DMS 273 treated with DMSO at 0.1 percent for 48 hours (cell line): ENCODE data around the gene KRT80.

Experiments used
- DNase-seq: peaks from one replicate; lab custom pipeline; 2025; lab: John Stamatoyannopoulos, UW

Gene KRT80

DNA sequence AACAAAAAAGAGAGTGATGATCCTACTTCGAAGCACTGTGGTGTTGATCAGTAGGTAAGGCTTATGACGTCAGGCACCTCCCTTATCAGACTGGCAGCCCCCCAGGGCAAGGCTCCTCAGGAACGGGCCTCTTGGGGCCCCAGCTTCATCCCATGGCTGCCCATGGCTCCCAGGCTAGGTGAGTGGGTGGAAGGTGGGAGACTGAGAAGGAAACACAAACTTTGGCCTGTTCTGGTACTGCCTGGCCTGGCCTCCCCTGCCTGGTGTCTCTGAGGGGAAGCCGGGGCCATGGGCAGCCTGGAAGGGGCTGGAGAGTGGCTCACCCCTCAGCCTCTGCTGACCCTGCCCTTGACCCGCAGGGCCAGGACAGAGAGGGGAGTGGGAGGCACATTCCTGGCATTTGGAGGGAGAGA, 38.9 kb downstream of the KRT80 start:
- no peak for DNase-seq

DNA sequence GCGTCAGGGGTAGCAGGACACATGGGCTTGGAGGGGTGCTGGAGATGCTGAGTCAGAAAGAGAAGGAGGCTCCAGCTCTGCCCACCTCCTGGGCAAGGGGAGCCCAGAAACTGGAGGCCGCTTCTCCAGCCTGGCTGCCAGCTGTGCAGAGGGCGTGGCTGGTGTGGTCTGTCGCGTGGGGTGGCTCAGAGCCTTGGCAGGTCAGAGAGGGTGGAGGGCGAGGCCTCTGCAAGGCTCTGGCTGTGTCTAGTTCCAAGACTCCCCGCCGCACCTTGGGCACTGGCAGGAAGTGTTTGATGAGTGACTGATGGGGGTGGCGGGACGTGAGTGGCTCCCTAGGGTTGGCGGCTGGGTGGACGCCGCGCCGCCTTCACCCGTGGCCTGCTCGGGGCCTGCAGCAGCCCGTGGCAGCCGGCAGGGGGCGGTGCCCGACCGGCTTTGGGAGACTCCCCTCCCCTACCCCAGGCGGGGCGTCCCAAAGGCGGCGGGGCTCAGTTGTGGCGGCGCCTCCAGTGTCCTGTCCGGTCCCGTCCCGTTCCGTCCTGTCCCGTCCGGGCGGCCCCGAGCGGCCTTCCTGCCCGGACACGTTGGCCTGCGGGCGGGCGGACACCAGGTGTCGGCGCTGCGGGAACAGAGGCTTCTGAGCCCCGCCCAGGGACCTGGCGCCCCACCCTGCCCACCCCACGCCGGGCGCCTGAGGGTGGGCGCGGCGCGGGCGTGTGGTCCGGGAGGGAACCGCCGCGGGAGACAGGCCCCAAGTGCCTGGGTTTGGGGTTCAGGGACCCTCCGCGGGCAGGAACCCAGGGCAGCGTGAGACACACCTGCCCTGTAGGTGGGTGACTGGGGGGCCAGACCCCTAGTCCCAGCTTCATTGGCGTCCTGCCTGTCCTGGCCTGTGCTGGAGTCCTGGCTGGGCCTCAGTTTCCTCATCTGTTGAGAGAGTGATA, 39.7 kb downstream of the KRT80 start:
- no peak for DNase-seq

- DNase-seq: no peak
Observed at GRCh38 chr12:52151153-52151836, 40.5 kb downstream of the KRT80 start.

DNA sequence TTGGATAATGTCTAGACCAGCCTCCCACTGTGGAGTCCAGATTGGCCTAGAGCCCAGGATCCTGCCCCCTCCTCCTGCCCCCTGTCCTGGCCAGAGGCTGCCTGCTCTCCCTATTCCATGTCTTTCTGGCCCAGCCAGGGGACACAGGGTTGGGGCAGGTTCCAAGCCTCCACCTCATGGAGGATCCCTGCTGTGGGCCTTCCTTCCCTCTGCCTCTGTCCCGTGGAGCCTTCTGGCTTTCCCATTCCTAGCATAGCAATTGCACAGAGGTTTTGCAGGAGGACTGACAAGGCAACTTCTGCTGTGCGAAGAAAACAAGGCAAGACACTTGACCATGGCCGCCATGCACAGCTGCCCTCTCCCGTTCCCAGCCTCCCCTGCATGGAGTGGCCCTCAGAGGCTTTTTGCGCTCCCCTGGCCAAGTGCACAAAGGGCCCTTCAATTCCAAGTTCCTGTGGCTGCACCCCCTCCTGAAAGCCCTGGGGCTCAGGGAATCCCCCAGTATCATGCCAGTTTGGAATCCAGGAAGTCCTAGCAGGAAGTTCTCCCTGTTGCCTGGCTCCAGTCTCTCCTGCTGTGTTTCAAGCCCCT, 42.1 kb downstream of the KRT80 start:
- no peak for DNase-seq

GRCh38 chr12:52149182-52149641, 42.6 kb downstream of the KRT80 start:
- no peak for DNase-seq

DNA sequence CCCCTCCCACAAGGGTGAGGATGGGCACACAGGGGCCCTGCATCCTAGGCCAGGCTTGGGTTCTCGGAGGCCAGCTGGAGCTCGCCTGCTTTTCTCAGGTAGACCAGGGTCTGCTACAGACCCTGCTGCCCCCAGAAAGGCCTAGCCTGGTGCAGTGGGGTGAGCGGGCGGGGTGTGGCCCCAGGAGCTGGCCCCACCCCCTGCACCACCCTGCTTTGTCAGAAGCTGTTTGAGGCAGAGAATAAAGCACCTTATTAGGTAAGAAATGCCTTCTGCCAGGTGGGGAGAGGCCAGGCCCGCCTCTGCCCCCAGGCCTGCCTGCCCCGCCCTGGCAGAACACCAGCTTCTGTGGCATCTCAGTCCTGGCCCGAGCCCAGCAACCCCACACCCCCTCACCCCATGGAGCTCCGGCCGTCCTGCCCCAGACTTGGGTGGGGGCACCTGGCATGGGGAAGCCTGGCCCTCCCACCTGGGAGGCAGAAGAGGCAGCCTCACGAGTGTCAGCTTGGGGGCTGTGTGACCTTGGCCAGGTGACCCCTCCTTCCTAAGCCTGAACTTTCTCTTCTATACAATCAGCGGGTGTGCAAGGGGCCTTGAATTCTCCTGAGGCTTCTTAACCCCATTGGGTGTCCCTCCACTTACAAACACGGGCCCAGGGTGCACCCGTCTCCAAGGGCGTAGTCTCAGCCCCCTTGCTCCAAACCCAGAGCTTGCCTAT, 43.2 kb downstream of the KRT80 start:
- no peak for DNase-seq

DNA sequence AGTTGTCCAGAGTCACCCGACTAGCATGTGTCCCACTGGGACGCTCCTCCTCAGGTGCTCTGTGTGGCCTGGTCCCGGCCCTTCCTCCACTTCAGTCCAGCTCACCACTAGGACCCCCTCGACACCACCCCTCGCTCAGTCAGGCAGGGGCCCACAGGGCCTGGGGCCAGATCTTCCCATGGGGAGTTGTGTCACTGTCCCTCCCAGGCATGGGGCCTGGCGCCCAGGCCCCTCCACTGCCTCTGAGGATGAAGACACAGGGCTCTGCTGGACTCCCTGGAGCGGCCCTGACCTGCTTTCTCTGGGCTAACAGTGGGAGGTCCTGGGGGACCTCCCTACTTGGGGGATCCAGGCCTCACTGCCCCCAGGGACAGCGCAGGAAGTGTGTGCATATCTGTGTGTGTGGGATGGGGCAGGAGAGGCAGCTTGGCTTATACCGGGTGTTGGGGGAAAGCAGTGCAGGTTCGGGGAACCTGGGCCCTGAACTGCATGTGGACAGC, 43.8 kb downstream of the KRT80 start:
- no peak for DNase-seq

GRCh38 chr12:52147367-52147963, 44.3 kb downstream of the KRT80 start:
- no peak for DNase-seq

- DNase-seq: no peak
Observed at GRCh38 chr12:52146822-52147366, 44.9 kb downstream of the KRT80 start.

DNA sequence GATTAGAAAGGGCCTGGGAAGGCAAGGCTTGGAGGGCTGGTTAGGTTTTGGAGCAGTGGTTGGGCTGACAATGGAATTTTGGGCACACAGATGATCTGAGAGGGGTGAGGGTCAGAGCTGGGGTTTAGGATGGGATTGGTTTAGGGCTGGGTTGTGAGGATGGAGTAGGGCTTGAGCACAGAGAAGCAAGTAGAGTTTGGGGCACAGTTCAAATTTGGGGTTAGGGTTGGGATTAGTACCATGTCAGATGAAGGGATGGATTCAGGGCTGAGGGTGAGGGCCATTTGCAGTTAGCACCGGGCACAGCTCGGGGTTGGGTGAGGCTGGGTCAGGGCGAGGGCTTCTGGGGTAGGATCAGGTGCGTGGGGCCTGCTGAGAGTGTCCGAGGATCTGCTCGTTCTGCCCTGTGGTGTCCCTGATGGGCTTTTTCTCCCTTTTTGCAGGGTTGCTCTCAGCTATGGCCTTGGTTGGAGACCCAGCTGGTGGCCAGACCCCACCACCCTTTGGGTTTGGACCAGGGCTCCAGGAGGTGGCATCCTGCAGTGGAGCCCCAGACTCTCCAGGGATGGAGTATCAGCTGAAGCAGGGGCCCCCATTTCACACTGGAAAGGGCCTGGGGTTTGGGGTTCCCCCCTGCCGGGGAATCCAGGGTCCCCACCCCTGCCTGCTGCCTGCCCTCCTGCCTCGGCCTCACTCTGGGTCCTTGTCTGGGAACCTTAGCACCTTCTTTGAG, 45.6 kb downstream of the KRT80 start:
- no peak for DNase-seq

DNA sequence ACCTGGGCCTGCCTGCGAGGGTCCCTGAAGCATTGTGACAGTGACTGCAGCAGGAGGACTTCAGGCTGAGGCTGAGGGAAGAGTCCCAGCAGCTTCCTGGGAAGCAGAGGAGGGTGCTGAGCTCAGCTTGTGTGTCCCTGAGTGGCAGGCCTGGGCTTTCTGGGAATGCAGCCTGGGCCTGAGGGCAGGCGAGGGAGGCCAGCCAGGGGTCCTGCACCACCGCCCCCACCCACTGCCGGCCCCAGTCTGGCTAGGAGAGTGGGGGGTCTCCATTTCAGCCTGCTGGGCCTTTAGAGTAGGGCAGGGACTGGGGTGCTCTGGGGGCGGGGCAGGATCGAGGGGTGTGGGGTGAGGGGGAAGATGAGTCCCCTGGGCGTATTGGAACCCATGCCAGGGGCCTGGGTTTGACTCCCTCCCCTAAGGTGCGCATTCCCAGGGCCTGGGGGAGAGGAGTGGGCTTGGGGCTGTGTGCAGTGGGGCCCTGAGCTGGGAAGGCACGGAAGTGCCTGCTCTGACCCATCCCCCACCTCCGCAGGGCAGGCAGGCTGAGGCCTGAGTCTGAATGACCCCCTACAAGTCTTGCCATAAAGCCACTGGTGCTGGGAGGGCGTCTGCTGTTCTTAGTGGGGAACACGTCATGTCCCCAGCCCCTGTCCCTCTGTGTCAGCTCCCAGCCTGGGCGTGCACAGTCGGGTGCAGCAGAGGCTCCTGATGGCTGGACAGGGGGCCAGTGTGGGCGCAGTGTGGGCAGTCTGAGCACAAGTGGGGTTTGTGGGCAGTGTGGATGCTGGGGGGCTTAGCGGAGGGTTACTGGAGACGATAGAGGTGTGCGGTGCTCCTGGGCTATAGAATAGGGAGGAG, 46.4 kb downstream of the KRT80 start:
- no peak for DNase-seq

DNA sequence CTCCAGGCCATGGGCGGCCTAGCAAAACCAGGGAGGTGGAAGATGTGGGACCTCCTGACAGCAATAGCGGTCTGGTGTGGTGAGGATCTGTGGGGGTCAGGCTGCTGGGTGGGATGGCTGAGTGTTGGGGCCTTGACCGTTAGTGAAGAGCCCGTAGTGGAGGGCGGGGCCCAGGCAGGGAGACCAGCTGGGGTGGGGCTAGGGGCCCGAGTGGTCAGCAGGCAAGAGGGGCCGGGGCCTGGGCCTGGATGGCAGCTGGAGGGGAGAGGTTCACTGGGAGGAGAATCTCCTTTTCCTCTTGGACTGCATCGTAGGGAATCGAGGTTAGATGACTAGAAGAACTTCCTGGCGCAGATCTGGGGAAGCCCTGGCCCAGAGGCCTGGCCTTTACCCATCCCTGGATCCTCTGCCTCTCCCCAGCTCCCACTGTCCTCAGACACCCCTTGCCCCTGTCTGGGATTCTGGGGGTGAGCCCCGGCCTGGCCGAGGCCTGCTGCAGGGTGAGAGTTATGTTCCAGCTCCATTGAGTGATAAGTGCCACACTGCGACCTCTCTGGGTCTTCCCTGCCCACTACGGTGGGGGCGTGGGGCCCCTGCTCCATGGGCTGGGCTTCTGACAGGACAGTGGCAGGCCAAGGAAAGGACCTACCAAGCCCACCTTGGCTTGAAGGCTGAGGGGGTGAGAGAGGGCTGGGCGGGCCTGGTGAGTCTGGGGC, 47.1 kb downstream of the KRT80 start:
- no peak for DNase-seq

GRCh38 chr12:52142431-52142830, 49.4 kb downstream of the KRT80 start:
- no peak for DNase-seq

- no peak for DNase-seq
Observed at GRCh38 chr12:52141875-52142274, 49.9 kb downstream of the KRT80 start.

DNA sequence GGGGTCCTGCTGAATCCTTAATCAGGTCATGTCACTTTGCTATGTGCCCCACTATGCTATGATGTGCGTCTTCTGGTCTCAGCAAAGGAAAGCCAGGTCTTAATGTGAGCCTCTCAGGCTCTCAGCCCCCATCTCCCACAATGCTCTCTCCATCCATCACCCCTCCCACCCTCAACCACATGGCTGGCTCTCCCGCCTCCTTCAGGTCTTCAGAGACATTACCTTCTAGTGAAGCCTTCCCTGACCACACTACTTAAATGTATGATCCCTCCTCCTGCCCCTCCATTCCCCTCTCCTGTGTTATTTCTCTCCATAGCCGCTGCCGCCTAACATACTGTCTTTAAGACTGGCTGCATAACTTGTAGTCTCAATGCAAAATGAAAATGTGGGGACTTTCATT, 50.5 kb downstream of the KRT80 start:
- DNase-seq: no peak

DNA sequence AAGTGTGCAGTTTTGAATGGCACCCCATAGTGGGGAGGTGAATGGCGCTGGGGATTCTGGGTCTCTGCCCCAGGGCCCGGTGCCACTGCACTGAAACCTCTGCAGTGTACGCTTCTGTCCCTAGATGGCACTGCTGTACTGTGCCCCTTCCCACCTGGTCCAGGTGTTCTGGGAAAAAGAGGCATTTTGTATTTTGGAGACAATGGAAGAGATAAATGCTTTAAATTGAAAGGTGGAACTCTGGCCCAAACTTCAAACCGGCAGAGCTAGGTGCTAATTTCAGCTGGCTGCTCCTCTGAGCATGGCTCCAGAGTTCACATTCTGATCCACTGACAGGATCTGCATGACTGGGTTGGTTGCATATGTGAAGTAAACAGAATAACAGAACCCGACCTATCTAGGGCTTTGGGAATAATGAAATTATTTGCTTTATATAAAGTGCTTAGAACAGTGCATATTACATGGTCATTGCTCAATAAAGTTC, 52.2 kb downstream of the KRT80 start:
- DNase-seq: no peak

GRCh38 chr12:52139147-52139546, 52.7 kb downstream of the KRT80 start:
- DNase-seq: no peak

DNA sequence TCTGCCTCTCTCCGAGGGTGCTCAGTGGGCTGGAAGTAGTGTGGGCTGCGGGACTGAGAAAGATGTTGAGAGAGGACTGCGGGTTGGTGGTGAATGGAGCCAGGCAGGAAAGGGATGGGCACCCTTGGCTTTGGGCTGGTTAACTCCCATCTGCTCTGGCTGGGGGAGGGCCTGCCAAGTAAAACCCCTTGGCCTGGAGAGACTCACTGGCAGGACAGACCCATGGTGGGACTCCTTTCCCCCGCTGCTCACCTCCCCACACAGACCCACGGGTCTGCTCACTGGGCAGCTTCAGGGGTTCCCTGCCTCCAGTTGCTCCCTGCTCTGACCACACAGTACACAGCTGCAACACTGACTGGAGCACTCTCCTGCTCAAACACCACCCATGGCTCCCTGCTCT, 54.1 kb downstream of the KRT80 start:
- no peak for DNase-seq

DNA sequence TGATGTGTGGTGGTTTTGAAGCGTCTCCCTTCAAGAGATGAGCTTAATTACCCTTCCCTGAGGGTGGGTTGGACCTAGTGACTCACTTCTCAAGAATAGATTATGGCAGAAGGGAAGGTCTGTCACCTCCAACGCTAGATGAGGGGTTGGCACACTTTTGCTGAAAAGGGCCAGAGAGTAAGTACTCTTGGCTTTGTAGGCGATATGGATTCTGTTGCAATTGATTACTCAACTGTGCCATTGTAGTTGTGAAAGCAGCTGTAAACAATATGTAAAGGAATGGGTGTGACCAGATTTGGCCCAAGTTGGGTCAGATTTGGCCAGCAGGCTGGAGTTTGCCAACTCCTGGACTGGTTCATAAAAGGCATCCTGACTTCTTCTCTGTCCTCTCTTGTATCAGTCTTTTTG, 59.1 kb downstream of the KRT80 start:
- no peak for DNase-seq
